GM21737 (cell line): ENCODE data around the gene KDM3B.
A peak's percentile ranks its signal among the peaks of the same experiment; 100 is the strongest.
"Not testable (repeated sequence)": the region's sequence is repeated elsewhere in the genome, so short reads cannot be mapped to it uniquely, and the experiment has no call there.

ENCODE experiments used
- ATAC-seq: cut with Tn5 transposase; IDR thresholded peaks from one replicate; pipeline ENCODE4 v1.9.1; 2021; ENCODE audit warnings: mild to moderate bottlenecking, moderate library complexity; ENCODE audit not compliant: unreplicated experiment

The KDM3B gene

GRCh38 chr5:138391859-138392386 is 39.4 kb downstream of the KDM3B start:
- ATAC-seq: no peak

- ATAC-seq: peak; percentile 66
Observed at GRCh38 chr5:138402640-138403039, 50.2 kb downstream of the KDM3B start.

GRCh38 chr5:138408023-138408422 is 55.5 kb downstream of the KDM3B start:
- ATAC-seq: peak; percentile 79

- not testable (repeated sequence) for ATAC-seq
Observed at GRCh38 chr5:138410996-138411640, 58.6 kb downstream of the KDM3B start.

GRCh38 chr5:138418444-138418843 is 66.0 kb downstream of the KDM3B start:
- ATAC-seq: no peak

GRCh38 chr5:138425079-138425478 is 72.6 kb downstream of the KDM3B start:
- no peak for ATAC-seq

- no peak for ATAC-seq
Observed at GRCh38 chr5:138435943-138436342, 83.5 kb downstream of the KDM3B start.

- ATAC-seq: no peak
Observed at GRCh38 chr5:138438003-138438723, 85.7 kb downstream of the KDM3B start.

- ATAC-seq: peak; percentile 80
Observed at GRCh38 chr5:138438724-138439476, 86.4 kb downstream of the KDM3B start, which contains the start of gene REEP2. TSS of gene REEP2 (plus strand) at chr5:138439057. CDS start at chr5:138439209, 152 bp downstream.

- ATAC-seq: no peak
Observed at GRCh38 chr5:138439477-138440158, 87.1 kb downstream of the KDM3B start.

- no peak for ATAC-seq
Observed at GRCh38 chr5:138440159-138441073, 87.9 kb downstream of the KDM3B start.

- ATAC-seq: no peak
Observed at GRCh38 chr5:138441221-138441620, 88.7 kb downstream of the KDM3B start.

- no peak for ATAC-seq
Observed at GRCh38 chr5:138444078-138444773, 91.7 kb downstream of the KDM3B start.

GRCh38 chr5:138444774-138445546 is 92.5 kb downstream of the KDM3B start:
- no peak for ATAC-seq

- ATAC-seq: no peak
Observed at GRCh38 chr5:138445547-138446271, 93.2 kb downstream of the KDM3B start.

GRCh38 chr5:138448070-138448469 is 95.6 kb downstream of the KDM3B start:
- ATAC-seq: no peak

- ATAC-seq: no peak
Observed at GRCh38 chr5:138448481-138449398, 96.3 kb downstream of the KDM3B start.
